Stimulated activated CD8-positive, alpha-beta memory T cell treated with anti-CD3 and anti-CD28 coated beads, Interleukin-15, amount 100 ng/mL, for 1 hour (primary cell): ENCODE results near the gene TSEN34.
"Not testable (repeated sequence)": the region's sequence is repeated elsewhere in the genome, so short reads cannot be mapped to it uniquely, and the experiment has no call there.

Source experiments
- DNase-seq: peaks from one replicate; pipeline ENCODE4 v3.0.0-alpha.2; 2020; ENCODE audit warnings: low read depth

TSEN34 gene

DNA sequence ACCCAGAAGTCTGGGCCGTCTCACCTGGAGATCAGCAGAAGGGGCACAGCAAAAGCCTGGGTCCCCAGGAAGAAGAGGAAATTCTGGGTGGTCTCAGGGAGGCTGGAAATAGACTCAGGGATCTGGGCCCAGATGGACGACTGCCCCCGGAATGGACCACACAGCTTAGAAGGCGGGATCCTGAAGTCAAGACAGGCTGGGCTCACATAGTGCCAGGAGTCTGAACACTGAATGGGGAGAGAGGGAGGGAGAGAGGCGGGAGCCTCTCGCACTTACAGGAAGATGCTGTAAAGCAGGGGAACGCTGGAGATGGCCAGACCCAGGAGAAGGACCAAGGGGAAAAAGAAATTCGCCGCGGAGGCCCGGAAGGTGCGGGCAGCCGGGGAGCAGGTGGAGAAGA lies 30.3 kb upstream of the TSEN34 start:
- DNase-seq = no peak

DNA sequence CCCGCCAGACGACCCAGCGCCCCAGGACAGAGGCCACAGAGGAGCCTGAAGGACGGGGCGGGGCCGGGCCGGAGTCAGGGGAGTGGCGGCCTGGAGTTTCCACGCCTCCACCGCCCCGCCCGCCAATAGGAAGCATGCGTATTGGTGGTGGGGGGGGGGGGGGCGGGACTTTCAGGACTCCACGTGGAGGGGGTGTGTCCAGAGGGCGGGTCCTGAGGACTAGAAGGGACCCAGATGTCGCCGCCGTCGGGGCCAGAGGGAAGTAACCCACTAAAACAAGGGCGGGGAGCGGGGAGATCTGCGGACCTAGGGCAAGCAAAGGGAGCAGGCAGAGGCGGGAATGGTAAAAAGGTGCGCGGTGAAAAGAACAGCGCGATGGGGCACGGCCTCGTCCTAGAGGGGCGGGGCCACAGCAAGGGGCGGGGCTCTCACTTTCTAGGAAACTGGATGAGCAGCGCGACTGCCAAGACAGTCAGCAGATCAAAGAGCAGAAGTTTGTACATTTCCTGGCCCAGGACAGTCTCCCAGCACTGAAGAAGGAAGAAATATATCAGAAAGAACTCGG lies 28.8 kb upstream of the TSEN34 start:
- DNase-seq = peak; percentile 66

DNA sequence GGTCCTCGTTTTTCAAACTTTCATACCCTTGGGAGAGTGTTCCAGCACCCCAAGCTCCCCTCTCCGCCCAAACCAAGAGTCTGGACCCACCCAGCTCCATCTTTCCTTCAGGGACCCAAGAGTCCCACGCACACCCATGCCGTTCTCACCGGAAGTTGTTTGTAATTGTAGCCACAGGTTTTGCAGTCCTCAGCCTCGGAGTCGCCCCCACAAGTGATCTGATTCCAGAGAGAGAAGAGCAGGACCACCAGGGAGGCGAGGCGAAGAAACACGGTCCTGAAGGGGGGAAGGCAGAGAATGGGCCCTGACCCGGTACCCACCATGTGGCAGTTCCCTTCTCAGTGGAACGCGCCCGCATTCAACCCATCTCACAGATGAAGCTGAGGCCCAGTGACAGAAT lies 28.2 kb upstream of the TSEN34 start:
- DNase-seq = no peak

DNA sequence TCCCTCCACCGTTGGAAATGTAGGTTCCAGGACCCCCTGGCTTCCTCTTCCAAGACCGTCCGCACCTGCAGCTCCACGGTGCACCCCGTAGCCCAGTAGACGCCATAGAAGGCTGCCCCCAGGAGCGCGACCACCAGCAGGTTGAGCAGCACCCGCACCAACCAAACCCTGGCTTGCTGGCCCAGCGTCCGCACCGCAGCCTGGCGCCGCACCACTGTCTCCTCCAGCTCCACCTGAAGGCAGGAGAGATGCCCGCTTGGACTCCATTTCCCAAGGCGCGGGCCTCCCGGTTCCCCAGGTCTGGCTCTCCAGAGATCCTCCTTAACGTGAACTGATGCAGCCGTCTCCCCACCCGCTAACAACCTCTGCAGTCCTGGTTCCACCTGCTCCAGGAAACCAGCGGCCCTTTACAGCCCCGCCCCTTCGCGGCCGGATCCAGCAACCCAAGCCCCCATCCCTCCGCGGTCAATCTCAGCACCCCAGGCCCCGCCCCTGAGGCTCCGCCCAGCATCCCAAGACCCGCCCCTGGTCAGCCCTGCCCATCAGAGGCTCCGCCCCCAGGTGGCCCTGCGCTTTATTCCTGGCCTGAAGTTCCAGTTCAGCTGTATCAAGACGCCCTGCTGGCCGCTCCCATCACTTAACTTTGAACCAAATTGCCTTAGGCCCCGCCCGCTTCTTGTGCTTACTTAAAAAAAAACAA lies 26.6 kb upstream of the TSEN34 start:
- no peak for DNase-seq

DNA sequence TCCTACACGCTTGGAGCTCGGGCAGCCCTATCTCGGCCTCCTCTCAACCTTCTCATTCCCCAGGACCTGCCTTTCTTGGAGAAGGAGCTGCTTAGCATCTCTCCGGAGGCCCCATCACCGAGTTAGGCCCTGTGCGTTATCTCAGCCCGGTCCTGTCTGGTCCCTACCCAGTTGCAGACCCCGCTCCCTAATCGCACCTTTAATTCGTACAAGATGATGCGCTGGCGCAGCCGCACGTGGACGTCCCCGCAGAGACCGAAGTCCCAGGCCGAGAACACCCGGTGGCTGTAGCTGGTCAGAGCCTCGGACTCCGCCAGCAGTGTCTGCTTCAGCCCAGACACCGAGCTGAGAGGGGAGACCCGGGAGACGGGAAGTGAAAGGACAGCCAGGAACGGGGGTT lies 25.9 kb upstream of the TSEN34 start:
- no peak for DNase-seq

DNA sequence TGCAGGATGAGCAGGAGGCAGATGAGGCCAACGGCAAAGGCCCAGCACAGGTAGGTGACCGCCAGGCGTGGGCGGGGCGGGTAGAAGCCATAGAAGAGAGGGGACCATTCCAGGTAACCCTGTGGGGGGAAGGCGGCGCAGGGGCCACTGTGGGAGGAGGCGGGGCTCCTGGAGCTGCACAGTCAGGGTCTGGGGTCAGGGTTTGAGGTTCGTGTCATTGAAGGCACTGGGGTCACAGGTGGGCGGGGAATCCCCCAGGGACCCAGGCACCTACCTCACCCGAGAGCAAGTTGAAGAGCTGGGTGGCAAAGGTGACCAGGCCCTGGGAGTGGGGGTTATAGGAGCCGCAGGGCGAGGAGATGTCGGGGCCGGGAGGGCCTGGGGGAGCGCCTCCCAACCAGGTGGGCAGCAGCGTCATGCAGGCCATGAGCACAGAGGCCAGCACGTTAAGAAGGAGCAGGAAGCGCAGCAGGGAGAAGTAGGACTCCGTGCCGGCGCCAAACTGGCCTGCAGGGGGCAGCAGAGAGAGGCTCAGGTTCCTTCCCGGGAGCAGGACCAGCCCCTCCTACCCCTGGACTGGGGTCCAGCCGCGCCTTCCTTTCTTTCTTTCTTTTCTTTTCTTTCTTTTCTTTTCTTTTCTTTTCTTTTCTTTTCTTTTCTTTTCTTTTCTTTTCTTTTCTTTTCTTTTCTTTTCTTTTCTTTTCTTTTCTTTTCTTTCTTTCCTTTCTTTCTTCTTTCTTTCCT lies 22.8 kb upstream of the TSEN34 start:
- peak; percentile 92 for DNase-seq

DNA sequence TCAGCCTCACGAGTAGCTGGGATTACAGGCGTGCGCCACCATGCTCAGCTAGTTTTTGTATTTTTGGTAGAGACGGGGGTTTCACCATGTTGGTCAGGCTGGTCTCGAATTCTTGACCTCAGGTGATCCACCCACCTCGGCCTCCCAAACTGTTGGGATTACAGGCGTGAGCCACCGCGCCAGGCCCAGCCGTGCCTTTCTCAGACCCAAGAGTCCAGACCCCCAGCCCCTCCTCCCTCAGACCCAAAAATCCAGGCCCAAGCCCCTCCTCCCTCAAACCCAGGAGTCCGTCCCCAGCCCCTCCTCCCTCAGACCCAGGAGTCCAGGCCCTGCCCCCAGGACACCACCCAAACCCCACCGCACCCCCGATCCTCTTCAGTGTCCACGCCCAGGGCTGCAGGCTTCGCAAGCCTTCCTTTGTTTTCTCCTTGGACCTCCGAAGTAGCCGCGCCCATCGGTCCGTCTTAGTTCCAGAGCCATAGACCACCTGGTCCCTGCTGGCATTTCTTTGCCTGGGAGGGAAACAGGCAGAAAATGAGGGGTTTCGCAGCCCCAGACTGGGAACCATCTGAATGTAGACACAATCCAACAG lies 21.9 kb upstream of the TSEN34 start:
- no peak for DNase-seq

DNA sequence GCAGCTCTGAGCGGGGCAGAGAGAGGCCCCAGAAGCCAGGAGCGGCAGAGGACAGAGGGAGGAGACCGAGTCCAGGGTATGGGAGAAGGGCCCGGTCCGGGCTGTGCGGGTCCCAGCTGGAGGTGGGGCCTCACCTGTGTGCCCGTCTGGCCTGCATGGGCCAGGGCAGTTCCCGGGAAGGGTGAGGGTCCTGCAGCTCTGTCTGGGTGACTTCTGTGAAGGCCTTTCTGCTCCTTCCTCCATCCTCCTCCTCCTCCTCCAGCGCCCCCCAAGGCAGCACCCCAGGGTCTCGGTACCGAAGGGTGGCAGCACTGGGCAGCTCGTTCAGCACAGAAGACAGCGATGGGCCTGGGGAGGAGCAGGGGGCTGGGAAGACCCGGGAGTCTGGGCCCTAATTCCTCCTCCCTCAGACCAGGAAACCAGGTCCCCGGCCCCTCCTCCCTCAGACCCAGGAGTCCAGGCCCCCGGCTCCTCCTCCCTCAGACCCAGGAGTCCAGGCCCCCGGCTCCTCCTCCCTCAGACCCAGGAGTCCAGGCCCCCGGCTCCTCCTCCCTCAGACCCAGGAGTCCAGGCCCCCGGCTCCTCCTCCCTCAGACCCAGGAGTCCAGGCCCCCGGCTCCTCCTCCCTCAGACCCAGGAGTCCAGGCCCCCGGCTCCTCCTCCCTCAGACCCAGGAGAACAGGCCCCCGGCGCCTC lies 19.2 kb upstream of the TSEN34 start:
- DNase-seq = not testable (repeated sequence)

DNA sequence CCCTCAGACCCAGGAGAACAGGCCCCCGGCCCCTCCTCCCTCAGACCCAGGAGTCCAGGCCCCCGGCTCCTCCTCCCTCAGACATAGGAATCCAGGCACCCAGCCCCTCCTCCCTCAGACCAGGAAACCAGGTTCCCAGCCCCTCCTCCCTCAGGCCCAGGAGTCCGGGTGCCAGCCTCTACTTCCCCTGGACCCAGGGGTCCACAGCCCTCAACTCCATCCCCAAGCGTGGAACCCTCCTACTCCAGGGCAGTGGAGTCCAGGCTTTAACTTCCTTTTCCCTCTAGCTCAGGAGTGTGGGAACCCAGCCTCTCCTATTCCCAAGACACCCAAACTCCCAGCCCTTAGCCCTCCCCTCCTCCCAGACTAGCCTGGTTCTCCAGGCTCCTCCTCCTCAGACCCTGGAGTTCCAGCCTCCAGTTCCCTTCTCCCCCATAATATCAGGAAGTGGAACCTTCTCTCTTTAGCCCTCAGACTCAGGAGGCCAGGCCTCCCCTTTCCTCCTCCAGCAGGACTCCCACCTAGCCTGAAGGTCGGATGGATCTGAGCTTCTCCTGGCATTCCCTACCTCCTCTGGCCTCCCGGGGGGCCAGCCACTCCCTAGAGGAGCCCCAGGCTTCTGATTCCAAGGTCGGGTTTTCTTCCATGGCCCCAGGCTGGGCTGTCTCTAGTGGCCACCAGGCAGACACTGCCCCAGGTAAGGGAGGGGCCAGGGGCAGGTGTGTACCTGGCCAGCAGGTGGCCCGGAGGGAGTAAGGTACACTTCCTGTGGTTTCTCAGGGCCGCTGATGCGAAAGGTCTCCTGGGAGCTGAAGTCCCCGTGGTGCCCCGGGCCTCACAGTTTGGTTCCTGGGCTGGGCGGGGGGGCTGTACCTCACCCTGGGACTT lies 18.4 kb upstream of the TSEN34 start, which contains the start of gene TMC4:
Gene TMC4 (minus strand): TSS at position 690 of the 888 bp plus-strand sequence. CDS start 43 bp downstream, at position 647.
- DNase-seq = no peak

DNA sequence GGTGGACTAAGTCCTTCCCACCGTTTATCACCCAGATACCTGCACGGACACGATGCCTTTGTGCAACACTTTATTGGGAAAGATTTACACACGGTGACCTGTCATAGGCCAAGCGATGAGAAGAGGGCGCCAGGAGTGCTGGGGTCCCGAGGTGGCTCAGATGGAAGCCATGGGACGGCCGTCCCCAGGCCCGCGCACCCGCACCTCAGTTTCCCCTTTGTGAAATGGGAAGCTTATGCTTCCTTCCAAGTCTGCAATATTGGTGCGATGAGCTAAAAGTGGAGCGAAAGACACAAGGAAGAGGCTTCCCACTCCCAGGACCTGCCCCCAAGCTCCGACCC lies 17.8 kb upstream of the TSEN34 start:
- DNase-seq = no peak

DNA sequence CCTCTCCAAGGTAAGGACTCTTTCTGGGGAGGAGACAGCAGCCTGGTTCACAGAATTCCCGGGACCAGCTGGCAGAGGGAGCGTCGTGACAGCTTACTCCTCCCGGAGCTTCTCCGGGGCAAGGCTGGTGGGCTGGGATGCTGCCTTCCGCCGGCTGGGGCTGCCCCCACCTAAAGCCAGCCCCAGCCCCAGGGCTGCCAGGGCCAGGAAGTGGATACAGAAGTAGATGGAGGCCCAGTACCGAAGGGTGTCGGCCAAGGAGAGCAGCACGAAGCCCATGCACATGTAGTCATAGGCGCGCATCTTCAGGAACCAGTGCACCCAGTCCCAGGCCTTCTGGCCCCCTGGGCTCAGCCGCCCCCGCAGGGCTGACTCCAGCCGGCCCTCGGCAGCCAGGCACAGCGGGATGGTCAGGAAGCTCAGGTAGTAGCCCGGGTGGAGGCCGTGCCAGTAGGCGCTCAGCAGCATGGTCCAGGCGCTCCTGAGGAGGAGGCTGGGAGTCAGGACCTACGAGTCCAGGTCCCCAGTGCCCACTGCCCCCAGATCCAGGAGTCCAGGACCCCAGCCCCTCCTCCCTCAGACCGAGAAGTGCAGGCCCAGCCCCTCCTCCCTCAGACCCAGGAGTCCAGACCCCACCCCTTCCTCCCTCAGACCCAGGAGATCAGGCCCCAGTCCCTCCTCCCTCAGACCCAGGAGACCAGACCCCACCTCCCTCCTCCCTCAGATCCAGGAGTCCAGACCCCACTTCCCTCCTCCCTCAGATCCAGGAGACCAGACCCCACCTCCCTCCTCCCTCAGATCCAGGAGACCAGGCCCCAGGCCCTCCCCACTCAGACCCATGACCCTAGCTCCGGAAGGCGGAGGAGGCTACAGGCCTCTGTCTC lies 16.9 kb upstream of the TSEN34 start:
- DNase-seq = no peak

DNA sequence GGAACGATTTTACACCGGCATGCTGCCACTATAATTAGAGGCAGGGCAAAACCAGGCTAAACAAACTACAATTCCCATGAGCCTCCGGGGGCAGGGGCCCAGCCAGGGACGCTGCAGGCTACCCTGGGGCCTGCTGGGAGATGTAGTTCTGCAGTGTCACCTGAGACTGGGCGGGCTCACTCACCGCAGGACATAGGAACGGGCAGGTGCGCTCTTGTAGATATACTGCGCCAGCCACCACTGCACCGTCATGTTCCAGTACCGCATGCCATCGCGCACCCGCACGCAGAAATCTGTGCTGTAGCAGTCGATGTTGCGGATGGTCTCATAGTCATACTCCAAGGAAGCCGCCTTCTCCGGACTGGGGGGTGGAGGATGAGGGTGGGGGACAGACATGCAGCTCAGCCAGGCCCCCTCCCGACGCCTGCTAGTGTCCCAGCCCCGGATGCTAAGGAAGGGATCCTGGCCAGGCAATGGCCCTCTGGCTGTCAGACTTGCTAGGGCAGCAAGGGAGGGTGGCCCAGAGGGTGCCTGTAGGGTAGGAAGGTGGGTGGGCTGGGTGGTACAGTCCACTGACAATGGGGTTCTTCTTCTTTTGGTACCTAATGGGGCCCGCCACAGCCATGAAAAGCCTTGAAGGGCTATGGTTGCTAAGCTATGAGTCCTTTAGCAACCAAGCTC lies 12.4 kb upstream of the TSEN34 start:
- no peak for DNase-seq

DNA sequence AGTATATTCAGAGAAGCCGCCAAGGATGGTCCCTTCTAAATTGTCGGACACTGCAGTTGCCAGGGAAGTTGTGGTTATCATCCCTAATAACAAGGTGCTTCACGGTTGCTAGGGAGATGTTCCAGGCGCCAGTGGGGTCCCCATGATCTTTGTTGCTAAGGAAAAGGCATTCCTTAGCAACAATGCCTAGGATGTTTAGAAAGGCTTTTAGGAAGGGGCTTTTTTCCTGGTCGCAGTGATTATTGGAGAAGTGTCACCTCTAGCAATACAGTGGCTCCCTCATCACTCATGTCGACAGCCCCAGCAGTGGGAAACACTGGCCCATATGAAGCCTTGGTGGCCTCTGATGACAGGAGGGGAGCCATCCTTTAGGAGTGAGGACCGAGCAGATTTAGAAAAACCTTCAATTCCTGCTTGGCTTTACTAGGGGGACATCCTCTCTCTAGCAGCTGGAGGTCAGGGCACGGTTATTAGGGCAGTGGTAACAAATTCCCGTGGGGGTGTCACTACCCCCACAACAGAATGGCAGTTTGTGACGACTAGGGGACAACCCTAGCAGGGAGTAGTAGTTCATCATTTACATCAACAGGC lies 11.8 kb upstream of the TSEN34 start:
- DNase-seq = no peak

DNA sequence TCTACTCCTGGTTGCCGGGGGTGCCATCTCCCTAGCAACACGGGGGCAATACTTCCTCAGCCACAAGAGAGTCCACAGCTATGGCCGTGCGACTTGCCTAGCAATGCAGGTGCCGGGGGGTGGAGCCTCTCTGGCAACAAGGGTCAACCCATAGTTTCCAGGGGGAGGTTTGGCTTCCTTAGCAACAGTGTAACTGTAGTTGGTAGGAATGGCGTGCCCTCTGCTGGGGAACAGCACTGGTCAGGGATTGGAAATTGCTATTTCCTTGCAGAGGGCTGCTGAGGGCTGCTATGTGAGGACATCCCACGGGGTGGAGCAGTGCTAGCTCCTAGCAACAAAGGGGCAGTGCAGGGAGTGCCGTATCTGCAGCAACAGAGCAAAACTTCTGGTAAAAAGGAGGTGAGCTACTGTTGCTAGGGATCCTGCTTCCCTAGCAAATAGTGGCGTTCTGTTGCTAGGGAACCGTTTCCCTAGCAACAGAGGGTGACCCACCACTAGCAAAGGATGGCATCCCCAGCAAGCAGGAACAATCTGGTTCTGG lies 11.1 kb upstream of the TSEN34 start:
- no peak for DNase-seq

DNA sequence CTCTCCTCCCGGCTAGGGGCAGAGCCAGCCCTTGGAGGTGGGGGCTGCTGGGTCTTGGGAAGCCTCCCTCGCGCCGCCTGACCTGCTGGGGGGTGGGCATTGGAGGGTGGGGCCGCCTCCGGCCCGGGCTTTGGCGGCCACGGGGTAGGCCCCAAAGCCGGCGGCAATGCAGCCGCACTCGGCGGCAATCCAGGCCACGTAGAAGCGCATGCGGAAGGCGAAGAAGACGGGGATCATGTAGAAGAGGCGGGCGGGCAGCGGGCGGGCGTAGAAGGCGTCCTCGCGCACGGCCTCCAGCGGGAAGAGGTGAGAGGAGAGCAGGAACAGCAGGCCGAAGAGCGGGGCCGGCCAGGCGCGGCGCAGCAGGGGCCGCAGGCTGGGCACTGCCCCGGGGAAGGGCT lies 10.4 kb upstream of the TSEN34 start:
- DNase-seq = no peak

DNA sequence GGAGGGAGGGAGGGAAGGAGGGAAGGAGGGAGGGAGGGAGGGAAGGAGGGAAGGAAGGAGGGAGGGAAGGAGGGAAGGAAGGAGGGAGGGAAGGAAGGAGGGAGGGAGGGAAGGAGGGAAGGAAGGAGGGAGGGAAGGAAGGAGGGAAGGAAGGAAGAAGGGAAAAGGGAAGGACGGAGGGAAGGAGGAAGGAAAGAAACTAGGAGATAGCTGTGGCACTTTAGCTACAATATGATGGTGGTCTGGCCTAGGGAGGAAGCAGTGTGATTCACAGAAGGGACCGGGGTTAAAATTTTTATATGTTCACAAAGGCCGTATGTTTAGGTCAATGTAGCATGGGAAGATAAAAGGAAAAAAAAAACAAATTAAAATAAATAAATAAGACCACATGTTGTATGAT lies 9.2 kb upstream of the TSEN34 start:
- DNase-seq = not testable (repeated sequence)

DNA sequence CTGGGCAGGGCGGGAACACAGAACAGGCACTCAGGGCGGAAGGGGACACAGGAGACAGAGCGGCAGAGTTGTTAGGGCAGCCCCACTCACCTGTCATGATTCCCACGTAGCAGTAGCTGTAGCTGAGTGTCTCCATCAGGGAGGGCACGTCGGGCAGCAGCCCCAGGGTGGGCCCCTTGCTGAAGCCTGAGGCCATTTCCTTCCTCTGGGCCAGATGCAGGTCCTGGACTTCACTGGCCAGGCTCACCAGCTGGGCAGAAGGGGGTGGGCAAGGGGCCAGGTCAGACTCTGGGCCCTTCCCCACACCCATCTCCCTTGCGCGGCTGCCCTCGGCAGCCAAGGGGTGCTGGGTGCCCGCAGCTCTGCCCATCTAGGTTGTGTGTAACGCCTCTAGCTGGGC lies 7.7 kb upstream of the TSEN34 start:
- no peak for DNase-seq

DNA sequence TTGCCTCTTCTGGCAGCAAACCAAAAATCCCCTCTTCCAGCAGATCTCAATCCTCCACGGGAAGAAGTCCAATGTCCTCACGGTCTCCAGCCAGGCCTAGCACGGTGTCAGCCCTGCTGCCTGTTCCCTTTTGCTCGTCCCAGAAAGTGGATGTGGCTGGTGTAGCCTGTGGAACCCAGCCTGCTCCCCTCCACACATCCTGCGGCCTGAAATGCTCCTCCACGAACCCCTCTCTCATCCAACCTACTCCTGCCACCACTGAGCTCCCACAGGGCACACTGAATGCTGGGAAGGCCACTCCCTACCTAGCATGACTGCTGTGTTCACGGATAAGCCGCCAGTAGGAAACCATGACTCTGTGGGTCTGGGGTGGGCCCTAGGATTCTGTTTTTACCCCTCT lies 4.8 kb upstream of the TSEN34 start:
- no peak for DNase-seq

DNA sequence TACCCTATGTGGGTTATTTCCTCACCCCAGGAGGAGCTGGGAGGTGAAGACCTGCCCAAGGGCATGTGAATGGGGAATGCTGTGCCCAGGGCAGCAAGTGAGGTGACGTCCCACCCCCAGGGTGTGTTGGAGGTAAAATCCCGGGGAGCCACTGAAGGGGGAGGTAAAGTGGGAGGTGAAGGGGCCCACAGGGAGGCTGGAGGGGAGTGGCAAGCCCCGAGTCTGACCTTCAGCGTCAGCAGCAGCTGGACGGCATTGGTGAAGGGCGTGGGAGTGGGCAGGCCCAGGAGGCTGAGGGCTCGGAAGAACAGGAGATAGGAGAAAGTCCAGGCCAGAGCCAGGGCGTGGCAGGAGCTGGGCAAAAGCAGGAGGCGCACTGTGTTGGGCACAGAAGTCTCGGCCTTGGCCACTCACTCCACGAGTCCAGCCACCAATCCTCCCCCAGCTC lies 4.2 kb upstream of the TSEN34 start:
- no peak for DNase-seq
